Ovary (tissue), 9 donors: ENCODE measurements around the gene ARID1B. TPM values are rescaled to one million over a fixed set of nuclear protein-coding genes. Genes with fewer than 3 reads are reported as not detected.
A peak's percentile ranks its signal among the peaks of the same experiment; 100 is the strongest.

ENCODE experiments used
- DNase-seq, 5 donors: peaks; one replicate each; pipeline ENCODE4 v3.0.0-alpha.2; 2019 to 2020
- H3K27ac ChIP-seq, 2 donors: fragments of 200-600 bp; one replicate each; pipeline versions ENCODE4 v1.5.1 to v1.8.0; 2019 to 2022
- H3K27me3 ChIP-seq: fragments of 200-600 bp; one replicate; pipeline ENCODE4 v1.8.0; 2022
- H3K36me3 ChIP-seq: fragments of 200-600 bp; sonication (generic); one replicate; pipeline ENCODE4 v1.5.1; 2019
- H3K4me1 ChIP-seq: one replicate; pipeline ENCODE4 v1.8.1; 2013; ENCODE audit warnings: mild to moderate bottlenecking, moderate library complexity; ENCODE audit not compliant: insufficient read depth
- H3K4me3 ChIP-seq: fragments of 200-600 bp; sonication (generic); one replicate; pipeline ENCODE4 v1.5.1; 2017
- H3K9me3 ChIP-seq, 2 donors: fragments of 200-600 bp in 1 of 2; sonication (generic) in 1 of 2; one replicate each; pipeline versions ENCODE4 v1.5.1 to v1.8.1; 2013 to 2019; ENCODE audit warnings: mild to moderate bottlenecking in 1 of 2, moderate library complexity in 1 of 2
- EP300 ChIP-seq: sonication (generic); formaldehyde crosslinking; IDR thresholded peaks from one replicate; pipeline ENCODE4 v1.6.1; 2017; ENCODE audit warnings: antibody characterized with exemption
- POLR2A ChIP-seq: fragments of 450-650 bp; IDR thresholded peaks from one replicate; pipeline ENCODE4 v1.6.1; 2017; ENCODE audit warnings: antibody characterized with exemption, mild to moderate bottlenecking, moderate library complexity
- WGBS, 3 donors: extraction: QIAGEN DNeasy Blood & Tissue Kit in 1 of 3; methylation state at CpG; one replicate each; pipeline versions ENCODE4 v1.1.5 to v1.1.7; 2013 to 2017; 5-methylcytosine and 5-hydroxymethylcytosine counted together
- intact Hi-C, 4 donors: fragments of 100-400 bp; cut with DNase I; formaldehyde crosslinking; loops; one replicate each; pipeline versions ENCODE4 v1.11.0 to v1.15.1; 2022 to 2023
- polyA plus RNA-seq, 2 donors: library from polyadenylated mRNA; stranded (reverse); fragments of 200-250 nt in 1 of 2; fragments of 350-450 nt in 1 of 2; fragmentation: Illumina TruSeq in 1 of 2; extraction: RNeasy Lipid Tissue Mini Kit (QIAGEN cat#74804) in 1 of 2; gene quantifications; one replicate each; pipeline ENCODE4 v1.2.3, GENCODE V29; 2013 to 2014
- total RNA-seq, 7 donors: library from RNA; depleted of rRNA in 2 of 7; stranded (reverse); fragments of >200 nt in 2 of 7; fragmentation: NEBNext Ultra II Directional in 3 of 7; extraction: Animal tissue kit (Norgen Biotek cat#: 25700) in 3 of 7; gene quantifications; one replicate each; pipeline versions ENCODE4 v1.1.0 to v1.2.4, GENCODE V29; 2016 to 2023
- TF ChIP-seq, protein P1 (sequence below), 3 donors: fragments of 450-650 bp in 2 of 3; fragments of 200-600 bp in 1 of 3; IDR thresholded peaks; one replicate each; pipeline versions ENCODE4 v1.5.1 to v1.8.0; 2016 to 2022; ENCODE audit warnings: antibody characterized with exemption in 3 of 3, mild to moderate bottlenecking in 1 of 3
- donor health status: DM: no; HTN: no; CAD: no; lungs with moderate emphysema.
- donor health status: DM: no; HTN: no; CAD: no.
- donor health status: Bipolar disorder and iron deficiency.
- donor health status: DM: yes; HTN: yes; CAD: no.
- donor health status: DM: no; HTN: no; CAD: no.
- donor health status: DM: yes; HTN: yes; CAD: no.

ARID1B gene
- total and polyA plus RNA-seq, 9 donors, result 33.2 to 144 (median 105) TPM

DNA sequence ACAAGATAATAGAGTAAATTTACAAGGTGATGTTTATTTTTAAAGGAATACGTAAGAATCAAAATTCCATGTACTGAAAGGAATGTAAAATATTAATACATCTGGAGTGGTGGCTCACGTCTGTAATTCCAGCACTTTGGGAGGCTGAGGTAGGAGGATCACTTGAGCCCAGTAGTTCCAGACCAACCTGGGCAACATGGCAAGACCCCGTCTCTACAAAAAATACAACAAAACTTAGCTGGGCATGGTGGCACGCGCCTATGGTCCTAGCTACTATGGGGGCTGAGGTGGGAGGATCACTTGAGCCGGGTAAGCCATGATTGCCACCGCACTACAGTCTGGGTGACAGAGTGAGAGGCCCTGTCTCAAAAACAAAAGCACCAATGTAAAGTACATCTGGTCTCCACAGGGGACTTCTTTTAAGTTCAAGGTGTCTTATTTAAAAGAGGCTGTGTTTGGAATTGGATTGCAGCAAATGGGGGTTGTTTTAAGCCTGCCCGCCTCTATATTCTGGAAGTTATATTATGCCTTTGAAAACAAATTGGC, 36.9 kb downstream of the ARID1B start:
- no peak for DNase-seq
- Histone ChIP-seq H3K4me1 (peaks cover 11% of the 10 kb centered on the region), H3K36me3 (no peaks in the 10 kb centered on the region), H3K27me3 (no peaks in the 10 kb centered on the region), H3K27ac (no peak overlapping the region), H3K9me3 (no peaks in the 10 kb centered on the region), H3K4me3 (no peak overlapping the region)
- WGBS, 3 donors, result 82 to 86% (median 84%) methylated on average over 8 of the region's 8 CpGs
- TF ChIP-seq, protein P1, sequence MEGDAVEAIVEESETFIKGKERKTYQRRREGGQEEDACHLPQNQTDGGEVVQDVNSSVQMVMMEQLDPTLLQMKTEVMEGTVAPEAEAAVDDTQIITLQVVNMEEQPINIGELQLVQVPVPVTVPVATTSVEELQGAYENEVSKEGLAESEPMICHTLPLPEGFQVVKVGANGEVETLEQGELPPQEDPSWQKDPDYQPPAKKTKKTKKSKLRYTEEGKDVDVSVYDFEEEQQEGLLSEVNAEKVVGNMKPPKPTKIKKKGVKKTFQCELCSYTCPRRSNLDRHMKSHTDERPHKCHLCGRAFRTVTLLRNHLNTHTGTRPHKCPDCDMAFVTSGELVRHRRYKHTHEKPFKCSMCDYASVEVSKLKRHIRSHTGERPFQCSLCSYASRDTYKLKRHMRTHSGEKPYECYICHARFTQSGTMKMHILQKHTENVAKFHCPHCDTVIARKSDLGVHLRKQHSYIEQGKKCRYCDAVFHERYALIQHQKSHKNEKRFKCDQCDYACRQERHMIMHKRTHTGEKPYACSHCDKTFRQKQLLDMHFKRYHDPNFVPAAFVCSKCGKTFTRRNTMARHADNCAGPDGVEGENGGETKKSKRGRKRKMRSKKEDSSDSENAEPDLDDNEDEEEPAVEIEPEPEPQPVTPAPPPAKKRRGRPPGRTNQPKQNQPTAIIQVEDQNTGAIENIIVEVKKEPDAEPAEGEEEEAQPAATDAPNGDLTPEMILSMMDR (IDR thresholded peaks at IDR 0.05), result no peak
- TF ChIP-seq POLR2A (no peak), EP300 (no peak)
- intact Hi-C loops, result no loop called here

DNA sequence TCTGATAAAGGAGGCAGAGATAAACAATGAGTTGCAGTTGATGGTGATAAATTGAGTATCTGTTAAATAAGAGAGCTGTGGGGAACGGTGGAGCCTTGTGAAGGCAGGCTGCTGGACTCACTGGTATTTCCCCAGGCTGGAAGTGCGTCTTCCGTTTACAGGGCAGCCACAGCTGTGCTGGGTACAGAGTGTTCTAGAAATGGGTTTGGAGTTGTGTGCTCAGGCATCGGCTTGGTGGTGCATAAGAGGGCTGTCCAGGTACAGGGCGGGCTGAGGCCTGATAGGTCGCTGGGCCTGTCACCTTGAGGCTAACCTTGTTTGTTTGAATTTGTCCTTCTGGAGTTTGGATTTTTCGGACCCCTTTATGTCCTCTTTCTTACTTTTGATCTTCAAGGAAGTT, 39.3 kb downstream of the ARID1B start:
- TF ChIP-seq EP300, result no peak
- TF ChIP-seq POLR2A, result no peak
- TF ChIP-seq, protein P1 (IDR thresholded peaks at IDR 0.05), result no peak
- Histone ChIP-seq H3K4me3 (no peak overlapping the region), H3K27ac (no peak overlapping the region), H3K9me3 (no peaks in the 10 kb centered on the region), H3K4me1 (peaks cover 11% of the 10 kb centered on the region), H3K27me3 (no peaks in the 10 kb centered on the region), H3K36me3 (no peaks in the 10 kb centered on the region)
- WGBS, 3 donors, result 58 to 61% (median 59%) methylated on average over 7 of the region's 7 CpGs
- peak in 1 of 5 donors; percentile 63 for DNase-seq
- intact Hi-C loops, result no loop called here

DNA sequence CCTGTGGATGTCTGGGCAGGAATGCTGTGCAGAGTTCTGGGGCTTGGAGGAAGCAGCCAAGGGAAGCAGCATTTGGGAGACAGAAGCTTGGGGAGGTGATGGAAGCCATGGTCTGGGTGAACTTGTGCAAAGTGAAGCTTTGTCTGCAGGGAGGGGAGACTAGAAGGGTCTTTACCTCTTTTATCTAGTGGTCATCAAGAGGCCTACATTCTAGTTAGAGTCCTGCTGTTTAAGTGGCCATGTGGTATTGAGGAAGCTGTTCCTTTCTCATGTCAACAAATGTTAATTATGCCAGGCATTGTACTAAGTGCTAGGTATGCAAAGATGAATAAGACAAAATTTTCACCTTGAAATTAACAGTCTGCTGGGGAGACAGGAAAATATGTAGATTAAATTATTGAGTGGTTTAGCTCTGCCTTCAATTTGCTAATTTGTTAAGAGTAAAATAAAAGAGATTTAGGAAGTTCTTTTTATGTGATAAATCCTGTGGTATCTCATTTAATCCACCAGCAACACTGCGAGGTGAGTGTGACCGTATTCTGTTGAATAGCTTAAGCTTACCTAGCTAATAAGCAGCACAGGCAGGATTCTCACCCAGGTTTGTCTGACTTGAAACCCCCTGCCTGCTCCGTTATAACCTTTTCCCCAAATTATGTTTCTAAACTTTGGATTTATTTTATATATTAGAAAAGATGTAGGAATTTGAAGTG, 43.1 kb downstream of the ARID1B start:
- intact Hi-C loops, result no loop called here
- H3K27me3 ChIP-seq, result no peaks in the 10 kb centered on the region
- 92 to 93% (median 92%) methylated on average over 3 of the region's 3 CpGs for WGBS, 3 donors
- no peak overlapping the region for H3K27ac ChIP-seq
- H3K4me1 ChIP-seq, result peaks cover 22% of the 10 kb centered on the region
- TF ChIP-seq POLR2A, result no peak
- TF ChIP-seq, protein P1 (IDR thresholded peaks at IDR 0.05), result no peak
- TF ChIP-seq EP300, result no peak
- no peak for DNase-seq
- H3K4me3 ChIP-seq, result no peak overlapping the region
- H3K9me3 ChIP-seq, result no peaks in the 10 kb centered on the region
- H3K36me3 ChIP-seq, result no peaks in the 10 kb centered on the region

DNA sequence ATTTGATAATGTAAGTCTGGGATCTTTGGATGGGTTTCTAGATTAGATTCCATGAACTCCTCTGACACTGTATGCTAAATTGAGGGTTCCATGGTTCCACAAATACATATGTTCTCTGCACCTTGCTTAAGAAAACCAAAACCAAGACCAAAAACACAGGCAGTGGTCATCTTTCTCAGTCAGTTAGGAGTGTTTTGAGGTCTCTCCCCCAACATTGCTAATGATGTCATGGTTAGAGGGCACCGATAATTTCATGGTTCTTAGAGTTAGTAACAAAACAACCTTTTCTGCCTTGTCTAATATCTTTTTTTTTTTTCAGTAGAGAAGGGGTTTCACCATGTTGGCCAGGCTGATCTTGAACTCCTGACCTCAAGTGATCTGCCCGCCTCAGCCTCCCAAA, 44.5 kb downstream of the ARID1B start:
- no peaks in the 10 kb centered on the region for H3K36me3 ChIP-seq
- DNase-seq, result no peak
- TF ChIP-seq EP300 (no peak), POLR2A (no peak)
- TF ChIP-seq, protein P1 (IDR thresholded peaks at IDR 0.05), result no peak
- H3K4me3 ChIP-seq, result no peak overlapping the region
- H3K27ac ChIP-seq, result no peak overlapping the region
- H3K4me1 ChIP-seq, result peaks cover 22% of the 10 kb centered on the region
- intact Hi-C loops, result no loop called here
- H3K9me3 ChIP-seq, result no peaks in the 10 kb centered on the region
- WGBS, 3 donors, result 90 to 98% (median 97%) methylated on average over 2 of the region's 2 CpGs
- H3K27me3 ChIP-seq, result no peaks in the 10 kb centered on the region
